Stimulated activated CD8-positive, alpha-beta memory T cell treated with anti-CD3 and anti-CD28 coated beads, Interleukin-7, amount 100 ng/mL, for 48 hours (primary cell): ENCODE measurements around the gene TEX55.
"Not testable (repeated sequence)": the region's sequence is repeated elsewhere in the genome, so short reads cannot be mapped to it uniquely, and the experiment has no call there.

Source experiments
- DNase-seq, 2 donors: peaks; one replicate each; pipeline ENCODE4 v3.0.0-alpha.2; 2020; ENCODE audit warnings: low read depth in 1 of 2; ENCODE audit errors: extremely low read depth in 1 of 2

TEX55 gene

DNA sequence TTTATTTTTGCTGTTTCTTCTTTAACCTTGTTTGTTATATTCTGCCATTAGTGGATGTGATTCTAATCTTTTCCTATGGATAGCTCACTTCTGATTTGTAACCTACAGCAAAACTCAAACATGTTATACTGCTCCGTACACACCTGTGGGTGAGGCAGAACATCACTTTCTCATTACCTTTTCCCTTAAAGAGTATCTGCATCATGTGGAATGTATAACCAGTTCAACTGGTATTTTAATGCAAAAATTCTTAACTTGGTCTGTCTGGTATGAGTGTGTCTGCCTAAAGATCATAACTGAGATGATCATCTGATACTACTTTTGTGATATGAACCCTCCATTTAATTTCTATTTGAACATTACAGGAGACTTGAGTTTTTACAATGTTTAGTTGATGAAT, 14.4 kb downstream of the TEX55 start:
- no peak for DNase-seq

DNA sequence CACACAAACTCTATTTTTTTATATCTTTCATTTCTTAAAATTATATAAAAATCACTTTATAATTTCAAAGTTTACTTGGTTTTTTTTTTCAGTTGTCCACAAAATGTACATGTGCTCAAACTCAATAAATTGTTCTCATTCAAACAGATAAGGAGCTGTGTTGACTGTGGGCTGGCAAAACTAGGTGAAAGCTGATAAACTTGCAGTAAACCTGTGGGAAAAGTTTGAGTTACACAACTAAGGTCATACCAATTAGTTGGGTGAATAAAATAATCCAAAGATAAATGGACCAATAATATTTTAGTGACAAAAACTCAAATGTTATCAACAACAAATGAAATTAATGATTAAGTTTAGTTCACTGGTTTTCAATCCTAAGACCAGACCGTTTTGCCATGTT, 14.8 kb downstream of the TEX55 start:
- no peak for DNase-seq

DNA sequence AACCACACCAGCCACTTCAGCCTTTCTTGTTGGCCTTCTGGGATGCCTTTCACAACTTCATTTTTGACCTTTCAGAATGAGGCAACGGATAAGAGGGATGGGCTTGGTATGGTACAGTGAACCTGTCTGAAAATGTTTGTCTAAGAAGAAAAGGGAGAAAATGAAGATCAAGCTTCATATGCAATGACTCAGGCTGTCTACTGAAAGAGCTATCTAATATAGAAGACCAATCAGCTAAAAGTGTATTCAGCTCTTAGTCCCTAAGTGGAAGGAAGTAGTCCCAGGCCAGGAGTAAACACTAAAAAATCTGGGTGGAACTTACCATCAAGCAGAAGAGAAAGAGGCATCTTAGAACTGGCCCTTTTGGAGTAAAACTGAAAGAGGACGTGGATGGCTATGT, 15.3 kb downstream of the TEX55 start:
- DNase-seq: no peak

DNA sequence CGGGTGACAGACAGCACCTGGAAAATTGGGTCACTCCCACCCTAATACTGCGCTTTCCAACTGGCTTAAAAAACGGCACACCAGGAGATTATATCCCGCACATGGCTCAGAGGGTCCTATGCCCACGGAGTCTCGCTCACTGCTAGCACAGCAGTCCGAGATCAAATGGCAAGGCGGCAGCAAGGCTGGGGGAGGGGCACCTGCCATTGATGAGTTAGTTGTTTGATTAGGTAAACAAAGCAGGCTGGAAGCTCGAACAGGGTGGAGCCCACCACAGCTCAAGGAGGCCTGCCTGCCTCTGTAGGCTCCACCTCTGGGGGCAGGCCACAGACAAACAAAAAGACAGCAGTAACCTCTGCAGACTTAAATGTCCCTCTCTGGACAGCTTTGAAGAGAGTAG, 18.8 kb downstream of the TEX55 start:
- DNase-seq: not testable (repeated sequence)

DNA sequence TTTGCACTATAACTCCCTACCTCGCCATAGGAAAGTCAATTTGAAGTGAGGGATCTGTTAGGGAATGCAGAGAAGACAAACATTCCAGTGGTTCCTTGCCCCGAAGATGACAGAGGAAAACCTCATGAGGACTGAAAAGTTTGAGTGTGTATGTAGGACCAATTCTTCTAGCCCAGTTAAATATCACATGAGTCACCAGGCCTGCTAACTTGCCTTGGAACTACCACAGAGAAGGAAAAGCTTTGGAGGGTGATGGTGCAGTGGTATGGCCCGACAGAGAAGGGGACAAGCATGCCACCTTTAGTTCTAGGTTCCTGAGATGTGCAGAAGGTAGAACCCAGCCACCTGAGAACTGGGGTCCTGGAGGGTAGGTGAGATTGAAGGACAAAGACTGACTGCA, 24.9 kb downstream of the TEX55 start:
- DNase-seq: no peak

DNA sequence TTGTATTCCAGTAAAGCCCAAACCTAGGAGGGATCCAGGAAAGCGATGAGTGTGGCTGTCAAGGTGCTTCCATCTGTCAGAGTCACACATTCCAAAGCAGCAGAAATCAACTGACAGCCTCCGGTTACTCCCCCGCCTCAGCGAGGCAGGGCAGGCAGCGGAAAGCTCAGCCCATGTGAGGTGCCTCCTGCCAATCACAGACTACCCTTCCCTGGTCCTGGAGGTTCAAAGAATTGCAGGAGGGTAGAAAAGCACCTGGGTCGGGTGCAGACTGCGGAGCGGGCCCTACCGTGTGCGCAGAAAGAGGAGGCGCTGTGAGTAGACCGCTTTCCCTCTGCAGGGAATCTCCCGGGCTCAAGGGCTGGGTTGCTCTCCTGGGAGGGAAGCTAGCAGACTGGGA, 27.4 kb downstream of the TEX55 start, which contains the start of gene UPK1B:
Gene UPK1B, plus strand, starts transcription at position 274 of the 400 bp plus-strand sequence. CDS start 13,144 bp downstream, outside the sequence.
- DNase-seq: no peak

DNA sequence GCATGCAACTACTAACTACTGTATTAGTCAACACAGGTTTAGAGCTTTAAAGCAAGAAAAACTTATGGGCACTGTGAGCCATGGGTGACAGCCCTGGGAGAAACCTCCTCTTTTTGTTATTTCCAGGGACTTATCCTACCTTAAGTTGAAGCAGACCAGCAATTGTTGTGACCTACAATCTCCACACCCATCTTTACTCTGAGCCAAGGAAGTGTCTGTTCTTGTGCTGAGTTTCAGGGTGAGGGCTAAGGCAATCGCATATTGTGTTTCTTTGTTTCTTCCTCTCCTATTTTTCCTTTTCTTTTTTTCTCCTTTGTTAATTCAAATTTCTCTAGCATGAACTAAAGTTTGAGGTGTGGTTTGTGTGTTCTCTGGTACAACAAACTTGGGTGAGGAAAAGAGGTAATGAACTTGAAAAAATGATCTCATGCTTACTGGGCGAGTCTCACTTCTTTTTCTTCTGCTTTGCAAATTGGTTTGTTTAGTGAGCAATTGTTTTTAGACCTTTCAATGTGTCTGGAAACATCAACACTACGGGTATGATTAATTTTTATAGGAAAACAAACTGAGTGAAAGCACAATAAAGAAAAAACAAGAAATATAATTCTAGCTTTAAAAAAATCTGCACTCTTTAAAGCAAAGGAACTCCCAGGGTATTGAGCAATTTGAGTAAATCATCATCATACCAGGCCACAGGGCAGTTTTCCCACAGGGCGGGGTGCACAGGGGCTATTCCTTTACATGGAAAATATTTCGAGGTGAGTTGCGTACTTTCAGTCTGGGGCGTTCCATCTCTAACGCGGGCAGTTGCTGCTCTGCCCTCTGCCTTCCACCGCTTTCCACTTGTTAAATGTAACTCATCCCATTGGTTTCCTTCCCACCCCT, 30.1 kb downstream of the TEX55 start:
- no peak for DNase-seq

DNA sequence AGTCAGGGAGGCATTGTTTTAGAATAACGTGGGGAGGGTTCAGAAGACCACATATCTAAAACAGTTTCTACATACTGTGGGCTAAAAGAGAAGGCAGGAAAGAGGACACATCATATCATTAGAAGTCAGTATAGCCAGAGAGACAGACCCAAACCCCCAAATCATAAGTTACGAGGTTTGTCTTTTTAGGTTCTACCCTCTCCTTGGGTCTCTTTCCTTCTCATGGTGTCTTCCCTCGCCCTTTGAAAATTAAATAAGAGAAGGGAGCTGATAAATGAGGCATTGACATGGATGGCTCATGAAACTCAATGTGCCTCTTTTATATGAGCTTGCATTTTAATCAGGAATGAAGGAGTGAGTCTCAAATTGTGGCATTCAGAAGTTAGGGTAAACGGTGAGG, 30.8 kb downstream of the TEX55 start:
- DNase-seq: no peak

DNA sequence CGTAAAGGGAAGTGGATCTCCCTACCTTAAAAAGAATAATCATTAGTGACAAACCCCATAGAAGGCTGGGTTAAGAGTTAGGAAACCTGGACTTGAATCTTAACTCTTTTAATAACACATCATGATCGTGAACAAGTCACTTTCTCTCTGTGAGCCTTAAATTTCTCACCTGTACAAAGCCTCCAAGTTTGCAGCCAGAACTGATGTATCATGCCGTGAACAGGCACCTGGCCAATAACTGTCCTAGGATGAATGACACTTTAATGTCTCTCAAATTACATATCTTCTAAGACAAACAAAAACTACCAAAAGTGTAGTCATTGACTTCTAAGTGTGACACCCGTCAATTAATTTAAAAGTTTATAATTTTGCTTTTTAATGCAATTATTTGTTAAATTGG, 31.4 kb downstream of the TEX55 start:
- no peak for DNase-seq

DNA sequence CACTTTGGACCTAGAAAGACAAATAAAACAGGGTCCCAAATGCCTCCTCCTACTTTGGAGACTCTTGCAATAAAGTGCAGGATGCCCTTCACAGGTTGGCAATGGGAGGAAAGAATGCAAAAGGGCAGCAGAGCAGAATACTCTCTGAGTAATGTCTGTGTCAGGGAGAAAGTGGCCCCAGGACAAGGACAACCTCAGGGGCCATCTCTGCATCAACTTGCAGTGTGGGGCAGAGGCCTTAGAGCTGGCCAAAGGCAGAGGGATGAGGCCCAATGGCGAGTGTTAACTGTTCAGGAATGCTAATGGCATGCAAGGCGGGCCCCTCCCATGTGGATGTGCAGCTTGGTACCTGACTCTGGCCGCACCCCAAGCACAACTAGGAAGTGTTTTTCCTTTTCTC, 35.8 kb downstream of the TEX55 start:
- DNase-seq: no peak

DNA sequence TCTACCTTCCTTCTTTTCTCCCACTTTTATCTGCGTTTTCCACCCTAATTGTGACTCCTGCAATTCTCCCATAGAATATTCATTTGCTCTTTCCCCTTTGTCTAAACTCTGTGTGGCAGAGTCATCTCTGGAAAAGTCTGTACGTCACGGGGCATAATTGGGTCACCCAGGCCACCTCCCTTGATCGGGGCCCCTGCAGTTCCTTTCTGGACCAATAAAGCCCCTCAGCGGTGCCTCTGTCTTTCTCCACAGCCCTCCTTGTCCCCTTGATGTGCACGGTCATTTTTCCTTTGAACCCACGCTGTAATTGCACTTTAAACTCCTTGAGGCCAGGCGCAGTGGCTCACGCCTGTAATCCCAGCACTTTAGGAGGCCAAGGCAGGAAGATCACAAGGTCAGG, 38.1 kb downstream of the TEX55 start:
- no peak for DNase-seq

DNA sequence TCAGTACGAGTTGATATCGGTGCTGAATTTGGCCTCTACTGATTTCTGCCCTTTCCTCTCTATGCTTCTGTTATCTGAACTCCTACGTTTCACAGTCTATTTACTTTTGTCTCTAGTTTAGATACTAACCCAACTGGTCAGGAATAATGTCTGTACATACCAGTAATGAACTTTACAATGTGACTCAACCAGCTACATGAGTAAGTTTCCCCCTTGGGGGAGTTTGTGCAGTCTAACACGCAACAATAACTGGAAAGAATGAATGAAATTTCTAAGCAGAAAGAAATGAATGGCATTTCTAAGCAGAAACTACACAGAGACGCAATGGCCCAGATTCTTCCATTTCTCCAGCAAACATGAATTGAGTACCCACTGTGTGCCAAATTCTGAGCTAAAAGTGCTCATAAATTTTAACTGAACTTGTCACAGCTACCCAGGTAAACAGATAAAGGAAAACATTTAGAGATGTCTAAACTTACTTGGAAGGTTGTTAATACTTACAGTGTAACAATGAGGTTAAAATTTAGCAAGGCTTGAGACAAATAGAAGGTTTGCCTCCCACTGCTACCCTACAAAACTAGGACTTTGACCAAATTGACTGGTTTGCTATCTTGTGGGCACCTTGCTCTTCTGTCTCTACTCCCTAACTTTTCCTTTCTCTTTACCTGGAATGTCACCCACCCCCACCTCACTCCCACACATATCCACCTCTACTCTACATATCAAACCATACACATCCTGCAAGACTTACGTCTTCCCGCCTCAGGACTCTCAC, 39.0 kb downstream of the TEX55 start:
- no peak for DNase-seq

DNA sequence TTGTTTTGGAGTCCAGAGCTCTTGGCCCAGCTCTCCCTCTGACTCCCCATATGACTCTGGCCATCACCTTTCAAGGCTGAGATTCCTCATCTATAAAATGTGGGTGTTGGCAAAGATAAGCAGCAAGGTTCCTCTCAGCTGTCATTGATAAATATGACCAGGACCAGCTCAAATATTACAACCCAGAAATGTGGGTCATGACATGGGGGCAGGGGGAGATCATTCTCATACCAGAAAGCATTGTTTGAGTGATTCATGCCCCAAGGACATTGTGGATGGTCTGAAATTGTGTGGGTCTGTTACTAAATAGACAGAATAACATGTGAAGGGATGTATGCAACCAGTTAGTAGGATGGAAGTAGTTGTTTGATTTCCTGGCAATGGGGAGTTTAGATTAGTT, 41.3 kb downstream of the TEX55 start:
- DNase-seq: no peak

DNA sequence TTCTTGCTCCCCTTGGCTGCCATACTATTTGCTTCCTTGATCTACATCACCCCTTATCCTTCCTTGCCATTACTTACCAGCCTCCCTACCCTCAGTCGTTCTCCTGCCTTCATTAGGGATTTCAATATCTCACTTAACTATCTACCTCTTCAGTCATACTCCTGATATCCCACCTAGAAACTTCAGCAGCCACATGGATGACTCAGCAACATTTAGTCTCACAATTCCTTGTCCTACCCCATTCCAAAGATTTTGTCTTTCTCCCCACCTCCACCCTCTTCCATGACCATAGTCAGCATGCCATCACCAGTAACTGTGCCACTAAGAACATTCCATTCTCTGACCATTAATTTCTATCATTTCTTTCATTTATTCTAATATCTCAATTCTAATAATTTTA, 45.8 kb downstream of the TEX55 start:
- no peak for DNase-seq

DNA sequence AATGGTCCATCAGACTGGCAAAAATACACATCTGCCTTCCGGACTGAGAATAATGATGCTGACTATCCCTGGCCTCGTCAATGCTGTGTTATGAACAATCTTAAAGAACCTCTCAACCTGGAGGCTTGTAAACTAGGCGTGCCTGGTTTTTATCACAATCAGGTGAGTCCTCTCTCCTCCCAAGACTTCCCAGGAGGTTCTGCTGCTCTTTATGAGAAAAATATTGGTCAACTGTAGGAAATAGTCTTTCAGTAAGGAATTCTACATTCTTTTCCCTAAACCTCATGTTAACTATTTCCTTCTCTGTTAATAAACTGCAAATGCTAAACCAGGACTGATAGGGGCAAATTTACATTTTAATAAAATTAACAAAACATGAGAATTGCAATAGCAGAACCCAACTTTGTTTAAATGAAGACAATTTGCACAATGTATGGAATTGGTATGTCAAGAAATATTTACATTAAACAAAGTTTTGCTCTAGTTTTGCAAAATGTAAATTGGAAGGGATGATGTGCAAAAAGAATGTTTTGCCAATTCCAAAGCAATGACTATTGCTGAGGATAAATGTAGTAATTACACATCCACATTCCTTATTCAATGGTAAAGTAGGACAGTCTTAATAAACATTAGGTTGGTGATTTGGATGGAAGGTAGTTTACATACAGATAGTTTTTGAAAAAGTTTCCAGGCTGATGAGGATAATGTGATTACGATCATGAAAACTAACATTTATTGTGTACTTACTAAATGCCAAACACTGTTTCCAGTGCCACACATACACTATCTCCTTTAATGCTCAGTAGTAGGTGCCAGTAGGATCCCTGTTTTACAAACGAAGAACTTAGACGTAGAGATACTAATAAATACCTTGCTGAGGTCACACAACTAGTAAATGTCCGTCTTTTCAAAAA, 48.5 kb downstream of the TEX55 start:
- DNase-seq: no peak

DNA sequence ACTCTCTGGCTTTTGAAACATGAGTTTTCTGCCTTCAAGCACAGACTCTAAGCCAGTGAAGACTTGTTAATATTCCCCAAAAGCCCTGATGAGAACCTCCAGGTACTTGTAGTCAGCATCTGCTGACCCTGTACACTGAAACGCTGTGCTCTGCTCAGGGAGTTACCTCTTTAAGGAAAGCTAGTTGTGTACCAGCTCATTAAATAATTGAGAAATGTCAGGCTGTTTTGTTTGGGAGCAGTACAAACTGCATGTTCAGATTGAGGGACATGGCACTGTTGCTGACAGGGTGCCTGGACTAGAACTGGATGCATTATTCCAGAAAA, 49.1 kb downstream of the TEX55 start:
- DNase-seq: no peak

DNA sequence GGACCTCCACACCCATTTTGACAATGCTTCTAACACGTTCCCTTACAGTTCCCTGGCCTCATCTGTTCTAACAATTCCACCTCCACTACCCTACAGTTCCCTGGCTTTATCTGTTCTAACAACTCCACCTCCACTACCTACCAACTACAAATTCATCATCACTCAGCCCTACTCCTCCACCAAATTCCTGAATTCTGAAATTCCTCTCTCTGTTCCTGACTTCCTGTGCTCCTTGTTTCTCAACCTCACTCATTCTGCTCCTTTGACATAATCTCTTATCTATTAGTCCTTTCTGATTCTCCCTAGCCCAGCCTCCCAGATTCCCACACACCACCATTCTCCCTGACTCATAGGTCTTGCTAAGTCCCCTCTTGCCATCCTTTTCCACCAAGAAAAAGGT, 49.9 kb downstream of the TEX55 start:
- no peak for DNase-seq
